Mucosa of gallbladder (tissue), 1 donor: ENCODE measurements around the gene SNRNP200. TPM values are rescaled to one million over a fixed set of nuclear protein-coding genes. Genes with fewer than 3 reads are reported as not detected.
"Not testable (repeated sequence)": the region's sequence is repeated elsewhere in the genome, so short reads cannot be mapped to it uniquely, and the experiment has no call there.

Experiments used
- DNase-seq: peaks from one replicate; pipeline ENCODE4 v3.0.0-alpha.2; 2020; ENCODE audit warnings: low spot score
- total RNA-seq: library from RNA; stranded (reverse); gene quantifications from one replicate; pipeline ENCODE4 v1.2.1, GENCODE V29; 2021
- donor health status: DM: no; HTN: no; CAD: no.

The SNRNP200 gene
- total RNA-seq, 1 donor from 2014 or later: 113 TPM

DNA sequence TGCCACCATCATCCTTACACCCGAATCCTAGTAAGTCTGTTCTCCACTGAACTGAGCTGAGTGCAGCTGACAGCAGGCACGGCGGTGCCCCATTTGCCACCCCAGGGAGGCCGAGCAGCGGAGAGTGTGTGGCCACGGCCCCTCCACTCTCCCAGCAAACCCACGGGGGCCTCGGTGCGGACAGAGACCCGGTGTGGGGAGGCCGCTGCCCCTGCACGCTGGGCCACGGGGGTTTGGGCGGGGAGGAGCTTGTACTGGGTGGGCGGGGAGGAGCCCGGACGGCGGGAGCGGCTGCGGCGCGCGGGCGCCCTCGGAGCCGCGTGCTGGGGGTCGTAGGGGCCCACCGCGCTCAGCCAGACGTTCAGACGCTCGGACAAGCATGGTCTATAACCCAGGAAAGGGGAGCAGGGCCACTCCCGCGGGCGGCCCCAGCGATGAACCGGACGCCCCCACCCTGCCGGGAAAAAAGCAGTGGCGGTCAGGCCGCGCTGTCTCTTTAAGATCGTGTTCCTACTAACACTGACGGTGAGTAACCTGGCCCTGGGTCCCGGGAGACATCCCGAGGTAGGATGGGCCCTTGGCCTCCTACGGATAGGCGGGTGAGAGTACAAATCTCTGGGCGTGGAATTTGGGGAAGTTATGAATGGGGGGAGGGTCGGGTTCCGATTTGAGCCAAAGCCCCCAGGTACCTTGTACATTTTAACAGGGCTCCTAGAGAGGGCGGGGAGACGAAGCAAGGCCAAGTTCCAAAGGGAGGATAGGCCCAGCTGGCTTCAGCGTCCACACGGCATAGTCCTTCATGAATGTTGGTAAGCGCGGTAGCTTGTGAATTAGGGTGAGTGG lies 19.9 kb upstream of the SNRNP200 start, which contains the start of gene ITPRIPL1:
ITPRIPL1 (plus strand) TSS at position 277 of the 843 bp plus-strand sequence; CDS start at position 800, 523 bp downstream.
- no peak for DNase-seq

GRCh38 chr2:96324721-96325040 lies 19.3 kb upstream of the SNRNP200 start:
- DNase-seq: no peak

- no peak for DNase-seq
Measured at GRCh38 chr2:96323849-96324248, 18.5 kb upstream of the SNRNP200 start.

- DNase-seq: no peak
Measured at GRCh38 chr2:96320728-96321622, 15.6 kb upstream of the SNRNP200 start.

DNA sequence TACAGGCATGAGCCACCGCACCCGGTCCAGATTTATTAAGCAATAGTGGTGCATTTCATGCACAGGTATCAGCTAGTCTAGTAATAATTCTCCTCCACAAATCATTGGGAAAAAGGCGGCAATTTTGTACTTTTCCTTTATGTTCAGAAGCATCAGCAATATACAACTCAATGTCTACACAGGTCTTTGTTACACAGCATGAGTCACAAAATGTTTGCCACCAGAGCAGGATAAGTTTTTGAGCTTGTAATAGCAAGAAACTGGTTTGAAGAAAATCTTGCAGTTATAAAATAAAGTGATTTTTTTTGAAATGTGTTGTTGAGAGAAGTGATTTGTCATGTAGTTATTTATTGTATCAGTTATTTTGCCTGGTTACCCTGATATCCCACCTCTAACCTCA lies 15.0 kb upstream of the SNRNP200 start:
- no peak for DNase-seq

DNA sequence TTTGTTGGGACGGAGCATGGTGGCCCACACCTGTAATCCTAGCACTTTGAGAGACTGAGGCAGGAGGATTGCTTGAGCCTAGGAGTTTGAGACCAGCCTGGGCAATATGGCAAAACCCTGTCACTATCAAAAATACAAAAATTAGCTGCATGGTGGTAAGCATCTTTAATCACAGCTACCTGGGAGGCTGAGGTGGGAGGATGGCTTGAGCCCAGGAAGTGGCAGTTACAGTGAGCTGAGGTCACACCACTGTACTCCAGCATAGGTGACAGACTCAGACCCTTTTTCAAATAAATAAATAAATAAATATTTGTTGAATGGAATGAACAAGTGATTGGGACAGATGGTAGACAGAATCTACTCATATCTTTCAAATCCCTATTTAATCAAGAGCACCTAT lies 14.1 kb upstream of the SNRNP200 start:
- no peak for DNase-seq

DNA sequence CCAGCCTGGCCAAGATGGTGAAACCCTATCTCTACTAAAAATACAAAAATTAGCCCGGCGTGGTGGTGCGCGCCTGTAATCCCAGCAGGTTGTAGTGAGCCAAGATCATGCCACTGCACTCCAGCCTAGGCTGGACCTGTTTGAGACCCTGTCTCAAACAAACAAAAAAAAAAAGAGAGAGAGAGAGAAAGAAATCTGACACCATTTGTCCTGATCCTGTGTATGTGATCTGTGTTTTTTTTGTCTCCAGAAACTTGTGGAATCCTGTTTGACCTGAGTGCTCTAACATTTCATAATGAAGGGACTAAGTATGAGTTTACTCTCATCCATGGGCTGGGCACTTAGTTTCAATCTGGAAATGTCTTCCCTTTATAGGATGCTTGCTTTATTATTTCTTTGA lies 13.4 kb upstream of the SNRNP200 start:
- no peak for DNase-seq

DNA sequence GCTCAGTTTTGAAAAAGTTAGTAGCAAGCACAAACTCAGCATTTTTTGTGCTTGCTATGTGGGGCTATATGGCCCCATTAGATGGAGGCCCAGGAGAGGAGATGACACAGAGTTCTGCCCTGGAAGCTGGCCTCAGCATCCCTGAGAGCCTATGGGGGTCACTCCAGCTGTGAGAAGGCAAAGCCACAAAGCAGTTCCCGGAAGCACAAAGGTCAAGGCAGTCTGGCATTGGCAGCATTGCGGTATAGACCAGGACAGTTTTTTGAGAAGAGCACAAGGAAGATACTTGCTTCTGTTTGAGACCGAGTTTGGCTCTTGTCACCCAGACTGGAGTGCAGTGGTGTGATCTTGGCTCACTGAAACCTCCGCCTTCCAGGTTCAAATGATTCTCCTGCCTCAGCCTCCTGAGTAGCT lies 12.2 kb upstream of the SNRNP200 start:
- DNase-seq: no peak

DNA sequence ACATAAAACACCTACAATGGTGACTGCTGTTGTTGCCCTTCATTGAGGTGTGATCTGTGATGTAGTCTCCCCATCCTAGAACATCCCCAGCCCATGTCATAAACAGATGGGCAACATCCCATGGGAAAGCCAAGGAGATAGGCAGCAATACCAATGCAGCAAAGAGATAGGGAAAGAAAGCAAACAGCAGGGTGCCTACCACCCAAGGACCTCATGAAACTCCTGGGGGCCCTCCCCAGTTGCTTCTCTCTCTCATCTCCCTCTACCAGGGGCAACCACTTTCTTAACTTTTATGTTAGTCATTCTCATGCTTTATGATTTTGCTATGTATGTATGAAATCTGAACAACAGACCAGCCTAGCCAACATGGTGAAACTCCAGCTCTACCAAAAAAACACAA lies 11.7 kb upstream of the SNRNP200 start:
- no peak for DNase-seq

- no peak for DNase-seq
Measured at GRCh38 chr2:96315400-96316071, 10.2 kb upstream of the SNRNP200 start.

DNA sequence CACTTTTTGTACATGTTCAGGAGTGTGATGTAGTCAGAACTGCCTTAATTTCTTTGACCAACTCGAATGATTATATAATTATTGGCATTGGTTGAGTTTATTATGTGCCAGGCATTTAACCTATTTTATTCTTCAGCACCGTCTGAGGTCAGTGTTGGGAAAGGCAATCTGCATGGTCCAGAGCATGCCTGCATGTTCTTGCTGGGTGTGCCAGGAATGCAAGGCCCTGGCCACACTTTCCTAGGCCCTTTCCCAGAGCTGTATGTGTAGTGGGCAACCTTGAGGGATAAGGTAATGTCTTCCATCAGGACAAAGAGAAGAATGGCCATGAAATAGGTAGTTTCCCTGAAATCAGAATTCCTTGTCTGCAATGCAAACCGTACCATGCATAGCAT lies 9.7 kb upstream of the SNRNP200 start:
- DNase-seq: no peak

DNA sequence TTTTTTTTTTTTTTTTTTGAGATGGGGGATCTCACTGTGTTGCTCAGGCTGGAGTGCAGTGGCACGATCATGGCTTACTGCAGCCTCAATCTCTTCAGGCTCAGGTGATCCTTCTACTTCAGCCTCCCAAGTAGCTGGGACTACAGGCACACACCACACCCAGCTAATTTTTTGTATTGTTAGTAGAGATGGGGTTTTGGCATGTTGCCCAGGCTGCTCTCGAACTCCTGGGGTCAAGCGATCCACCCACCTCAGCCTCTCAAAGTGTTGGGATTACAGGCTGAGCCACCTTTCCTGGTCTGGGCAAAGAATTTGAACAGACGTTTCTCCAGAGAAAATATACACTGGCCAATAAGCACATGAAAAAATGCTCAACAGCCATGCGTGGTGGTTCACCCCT lies 2.9 kb upstream of the SNRNP200 start:
- DNase-seq: no peak

DNA sequence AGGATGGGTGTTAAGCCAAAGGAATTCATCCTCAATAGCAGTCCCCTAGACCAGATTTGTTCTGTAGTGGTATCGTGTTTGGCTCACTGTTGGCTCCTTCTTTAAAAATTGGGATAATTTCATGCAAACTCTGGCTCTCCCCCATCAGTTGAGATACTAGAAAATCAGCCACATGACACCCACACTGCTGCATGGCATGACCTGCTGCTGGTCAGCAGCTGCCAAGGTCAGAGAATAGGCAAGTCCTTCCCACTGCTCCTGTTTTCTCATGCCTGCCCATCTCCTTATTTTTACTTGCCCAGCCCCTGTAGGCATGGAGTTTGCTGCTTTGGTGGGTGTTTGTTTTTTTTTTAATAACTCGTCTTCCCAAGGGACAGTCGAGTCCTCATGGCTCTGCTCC lies 1.0 kb upstream of the SNRNP200 start:
- no peak for DNase-seq

GRCh38 chr2:96305979-96306308 lies 598 bp upstream of the SNRNP200 start:
- no peak for DNase-seq

- DNase-seq: no peak
Measured at GRCh38 chr2:96304606-96305005, 740 bp downstream of the SNRNP200 start.

- no peak for DNase-seq
Measured at GRCh38 chr2:96301865-96302264, 3.5 kb downstream of the SNRNP200 start.

DNA sequence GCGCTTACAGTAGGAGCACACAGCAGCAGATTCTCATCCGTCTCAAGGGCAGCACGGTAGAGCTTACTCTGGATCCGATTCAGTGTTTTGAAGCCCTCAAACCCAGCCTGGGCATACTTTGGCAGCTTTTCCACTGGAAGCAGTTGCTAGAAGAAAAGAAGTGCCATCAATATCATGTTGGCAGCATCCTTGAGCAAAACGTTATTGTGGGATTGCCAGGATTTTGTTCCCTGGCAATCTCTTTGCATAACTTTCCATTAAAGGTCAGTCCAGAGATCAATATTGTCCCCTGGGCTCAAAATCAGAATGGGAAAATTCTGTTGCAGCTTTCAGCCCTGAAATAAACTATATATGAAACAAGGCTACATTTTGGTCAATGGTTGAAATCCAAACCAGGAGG lies 8.4 kb downstream of the SNRNP200 start:
- no peak for DNase-seq

DNA sequence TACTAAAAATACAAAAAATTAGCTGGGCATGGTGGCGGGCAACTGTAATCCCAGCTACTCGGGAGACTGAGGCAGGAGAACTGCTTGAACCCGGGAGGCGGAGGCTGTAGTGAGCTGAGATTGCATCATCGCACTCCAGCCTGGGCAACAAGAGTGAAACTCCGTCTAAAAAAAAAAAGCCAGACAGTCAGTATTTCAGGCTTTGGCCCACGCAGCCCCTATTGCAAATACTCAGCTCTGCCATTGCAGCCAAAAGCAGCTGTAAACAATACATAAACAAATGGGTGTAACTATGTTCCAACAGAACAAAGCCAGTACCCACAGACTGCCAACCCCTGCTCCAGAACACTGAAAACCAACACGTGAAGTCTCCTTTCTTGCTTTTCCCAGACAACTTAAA lies 11.1 kb downstream of the SNRNP200 start:
- DNase-seq: not testable (repeated sequence)

GRCh38 chr2:96291751-96292150 lies 13.6 kb downstream of the SNRNP200 start:
- DNase-seq: no peak

GRCh38 chr2:96287273-96287856 lies 18.0 kb downstream of the SNRNP200 start:
- DNase-seq: no peak

GRCh38 chr2:96276787-96277499 lies 28.4 kb downstream of the SNRNP200 start:
- no peak for DNase-seq
